Karpas-422 (cell line): ENCODE results near the gene ASCC2. TPM values are rescaled to one million over a fixed set of nuclear protein-coding genes. Genes with fewer than 3 reads are reported as not detected.
"Not testable (repeated sequence)": the region's sequence is repeated elsewhere in the genome, so short reads cannot be mapped to it uniquely, and the experiment has no call there.

Experiments
- DNase-seq: peaks from one replicate; pipeline ENCODE4 v3.0.0-alpha.2; 2015
- H2AFZ ChIP-seq: fragments of 200-600 bp; sonication (generic); 2 replicates; pipeline ENCODE4 v1.6.1; 2014; ENCODE audit warnings: antibody characterized with exemption, low read length, mixed read lengths
- H3K27ac ChIP-seq: fragments of 200-600 bp; sonication (generic); 2 replicates; pipeline ENCODE4 v1.5.1; 2014; ENCODE audit warnings: mild to moderate bottlenecking, low read length, moderate library complexity
- H3K27me3 ChIP-seq: fragments of 200-600 bp; sonication (generic); 2 replicates; pipeline ENCODE4 v1.6.1; 2014; ENCODE audit warnings: low read length, mixed read lengths
- H3K36me3 ChIP-seq: fragments of 200-600 bp; sonication (generic); 2 replicates; pipeline ENCODE4 v1.6.1; 2014; ENCODE audit warnings: low read length, mixed read lengths; ENCODE audit not compliant: insufficient read depth
- H3K4me1 ChIP-seq: fragments of 200-600 bp; sonication (generic); 2 replicates; pipeline ENCODE4 v1.6.1; 2014; ENCODE audit warnings: mild to moderate bottlenecking, low read length, mixed read lengths
- H3K4me2 ChIP-seq: fragments of 200-600 bp; sonication (generic); 2 replicates; pipeline ENCODE4 v1.6.1; 2014; ENCODE audit warnings: low read length, low read depth, mild to moderate bottlenecking; ENCODE audit not compliant: poor library complexity, severe bottlenecking
- H3K4me3 ChIP-seq: fragments of 200-600 bp; sonication (generic); 2 replicates; pipeline ENCODE4 v1.5.1; 2014; ENCODE audit warnings: mild to moderate bottlenecking, antibody characterized with exemption, low read length, mixed read lengths
- H3K79me2 ChIP-seq: fragments of 200-600 bp; sonication (generic); 2 replicates; pipeline ENCODE4 v1.6.1; 2014; ENCODE audit warnings: mild to moderate bottlenecking, low read length, mixed read lengths
- H3K9ac ChIP-seq: fragments of 200-600 bp; sonication (generic); 2 replicates; pipeline ENCODE4 v1.6.0; 2014; ENCODE audit warnings: low read length
- H3K9me2 ChIP-seq: fragments of 200-600 bp; sonication (generic), shearing (Covaris generic); replicated peaks from 2 replicates; pipeline ENCODE4 v1.6.0; 2014; ENCODE audit warnings: mild to moderate bottlenecking, low read length, moderate library complexity; ENCODE audit not compliant: insufficient read depth
- H3K9me3 ChIP-seq: fragments of 300-700, 200-600 bp; sonication (generic); 2 replicates; pipeline ENCODE4 v1.6.1; 2014; ENCODE audit warnings: low read length, mixed read lengths
- H4K20me1 ChIP-seq: fragments of 200-600 bp; sonication (generic); 2 replicates; pipeline ENCODE4 v1.6.1; 2014; ENCODE audit warnings: mild to moderate bottlenecking, antibody characterized with exemption, low read length, low read depth; ENCODE audit not compliant: insufficient read depth
- total RNA-seq: library from RNA; depleted of rRNA; stranded (reverse); fragments of >200 nt; shearing (Covaris generic); gene quantifications from 2 replicates; pipeline ENCODE4 v1.2.3, GENCODE V29; 2014; ENCODE audit warnings: low replicate concordance

Gene ASCC2
- total RNA-seq, 1 experiment from 2014 or later: 29.5 TPM

- no peaks in the 10 kb centered on the region for H3K27me3 ChIP-seq
- H3K79me2 ChIP-seq: peaks cover 39% of the 10 kb centered on the region
- H3K27ac ChIP-seq: no peak overlapping the region
- no peak overlapping the region for H3K4me2 ChIP-seq
- no peaks in the 10 kb centered on the region for H4K20me1 ChIP-seq
- no peak overlapping the region for H3K9ac ChIP-seq
- H3K4me3 ChIP-seq: no peak overlapping the region
- no peaks in the 10 kb centered on the region for H3K9me2 ChIP-seq
- H3K9me3 ChIP-seq: no peaks in the 10 kb centered on the region
- no peak for DNase-seq
- H3K36me3 ChIP-seq: peaks cover 4% of the 10 kb centered on the region; the same call in 1 of the 2 replicates
- H3K4me1 ChIP-seq: peaks cover 23% of the 10 kb centered on the region
- H2AFZ ChIP-seq: no peak overlapping the region
Measured at GRCh38 chr22:29834046-29834445, 4.0 kb downstream of the ASCC2 start.

GRCh38 chr22:29833392-29833965 lies 4.6 kb downstream of the ASCC2 start:
- Histone ChIP-seq H3K27me3 (no peaks in the 10 kb centered on the region), H3K4me3 (no peak overlapping the region), H3K4me1 (peaks cover 18% of the 10 kb centered on the region), H3K9me2 (no peaks in the 10 kb centered on the region), H3K9ac (no peak overlapping the region), H4K20me1 (no peaks in the 10 kb centered on the region), H3K79me2 (peaks cover 39% of the 10 kb centered on the region), H3K27ac (no peak overlapping the region), H2AFZ (no peak overlapping the region), H3K4me2 (no peak overlapping the region), H3K9me3 (no peaks in the 10 kb centered on the region), H3K36me3 (peaks cover 4% of the 10 kb centered on the region; the same call in 1 of the 2 replicates)
- DNase-seq: no peak

- DNase-seq: no peak
- Histone ChIP-seq H3K27me3 (no peaks in the 10 kb centered on the region), H2AFZ (no peak overlapping the region)
Measured at GRCh38 chr22:29831958-29832357, 6.1 kb downstream of the ASCC2 start.

GRCh38 chr22:29831186-29831921 lies 6.7 kb downstream of the ASCC2 start:
- no peaks in the 10 kb centered on the region for H4K20me1 ChIP-seq
- H3K27ac ChIP-seq: no peak overlapping the region
- H3K27me3 ChIP-seq: no peaks in the 10 kb centered on the region
- H3K4me2 ChIP-seq: no peak overlapping the region
- H3K4me3 ChIP-seq: no peak overlapping the region
- DNase-seq: no peak
- H3K4me1 ChIP-seq: peaks cover 4% of the 10 kb centered on the region
- no peak overlapping the region for H3K9ac ChIP-seq
- no peaks in the 10 kb centered on the region for H3K9me2 ChIP-seq
- peaks cover 4% of the 10 kb centered on the region; the same call in 1 of the 2 replicates for H3K36me3 ChIP-seq
- H3K79me2 ChIP-seq: peaks cover 23% of the 10 kb centered on the region
- H3K9me3 ChIP-seq: no peaks in the 10 kb centered on the region
- H2AFZ ChIP-seq: no peak overlapping the region

More at GRCh38 chr22:29831958-29832357, 6.1 kb downstream of the ASCC2 start:
- no peak overlapping the region for H3K27ac ChIP-seq
- H3K79me2 ChIP-seq: peaks cover 29% of the 10 kb centered on the region
- no peaks in the 10 kb centered on the region for H3K9me3 ChIP-seq
- H3K4me2 ChIP-seq: no peak overlapping the region
- no peak overlapping the region for H3K9ac ChIP-seq
- no peaks in the 10 kb centered on the region for H3K9me2 ChIP-seq
- no peaks in the 10 kb centered on the region for H4K20me1 ChIP-seq
- H3K4me3 ChIP-seq: no peak overlapping the region
- H3K4me1 ChIP-seq: peaks cover 10% of the 10 kb centered on the region
- H3K36me3 ChIP-seq: peaks cover 4% of the 10 kb centered on the region; the same call in 1 of the 2 replicates

- DNase-seq: no peak
- H3K36me3 ChIP-seq: peaks cover 4% of the 10 kb centered on the region; the same call in 1 of the 2 replicates
- no peak overlapping the region for H3K9ac ChIP-seq
Measured at GRCh38 chr22:29830585-29830984, 7.5 kb downstream of the ASCC2 start.

GRCh38 chr22:29827726-29828125 lies 10.3 kb downstream of the ASCC2 start:
- not testable (repeated sequence) for H3K9me3 ChIP-seq, H3K4me2 ChIP-seq, H3K4me1 ChIP-seq, H3K36me3 ChIP-seq, H4K20me1 ChIP-seq, DNase-seq, H3K9me2 ChIP-seq, H3K9ac ChIP-seq, H2AFZ ChIP-seq, H3K27me3 ChIP-seq, H3K79me2 ChIP-seq, H3K27ac ChIP-seq, H3K4me3 ChIP-seq

More at GRCh38 chr22:29830585-29830984, 7.5 kb downstream of the ASCC2 start:
- Histone ChIP-seq H3K4me2 (no peak overlapping the region), H4K20me1 (no peaks in the 10 kb centered on the region), H3K79me2 (peaks cover 15% of the 10 kb centered on the region), H3K27me3 (no peaks in the 10 kb centered on the region), H3K9me3 (no peaks in the 10 kb centered on the region), H3K9me2 (no peaks in the 10 kb centered on the region), H2AFZ (no peak overlapping the region), H3K27ac (no peak overlapping the region), H3K4me3 (no peak overlapping the region), H3K4me1 (peaks cover 4% of the 10 kb centered on the region; the same call in 1 of the 2 replicates)

GRCh38 chr22:29827091-29827490 lies 11.0 kb downstream of the ASCC2 start:
- peaks cover 4% of the 10 kb centered on the region; the same call in 1 of the 2 replicates for H3K4me1 ChIP-seq
- H3K9me3 ChIP-seq: no peaks in the 10 kb centered on the region
- no peaks in the 10 kb centered on the region for H3K79me2 ChIP-seq
- DNase-seq: no peak
- H3K9ac ChIP-seq: no peak overlapping the region
- no peak overlapping the region for H3K4me2 ChIP-seq
- no peaks in the 10 kb centered on the region for H3K27me3 ChIP-seq
- no peaks in the 10 kb centered on the region for H4K20me1 ChIP-seq
- H3K4me3 ChIP-seq: no peak overlapping the region
- peaks cover 2% of the 10 kb centered on the region; the same call in 1 of the 2 replicates for H3K36me3 ChIP-seq
- no peaks in the 10 kb centered on the region for H3K9me2 ChIP-seq
- H2AFZ ChIP-seq: no peak overlapping the region
- H3K27ac ChIP-seq: no peak overlapping the region

GRCh38 chr22:29825578-29825977 lies 12.5 kb downstream of the ASCC2 start:
- Histone ChIP-seq H3K27me3 (no peaks in the 10 kb centered on the region), H2AFZ (no peak overlapping the region), H3K9me3 (no peaks in the 10 kb centered on the region), H4K20me1 (no peaks in the 10 kb centered on the region), H3K4me2 (no peak overlapping the region), H3K27ac (no peak overlapping the region), H3K4me3 (no peak overlapping the region), H3K9me2 (no peaks in the 10 kb centered on the region), H3K36me3 (peaks cover 14% of the 10 kb centered on the region; the same call in 1 of the 2 replicates), H3K4me1 (peaks cover 4% of the 10 kb centered on the region), H3K9ac (no peak overlapping the region), H3K79me2 (no peaks in the 10 kb centered on the region)
- no peak for DNase-seq
